IMR-90 (cell line): ENCODE data around the gene CCDC97. TPM values are rescaled to one million over a fixed set of nuclear protein-coding genes. Genes with fewer than 3 reads are reported as not detected.

Experiments used
- ATAC-seq: fragments of 200-7000 bp; cut with Tn5 transposase; 2 replicates; pipeline ENCODE4 v1.9.1; 2020; ENCODE audit warnings: low read depth, mild to moderate bottlenecking, moderate library complexity
- BruUV-seq: library from RNA; stranded (reverse); fragments of 400-500 nt; replicated peaks from 2 replicates; lab custom pipeline; 2021; lab: Mats Ljungman, UMichigan
- CTCF ChIA-PET: fragments of 300-600 bp; formaldehyde crosslinking; extraction: SDS; loops from one replicate; lab custom pipeline; 2021; ENCODE audit warnings: antibody characterized with exemption; lab: Yijun Ruan, JAX
- POLR2A ChIA-PET: fragments of 300-600 bp; sonication (Branson Sonifier 250); formaldehyde crosslinking; loops from one replicate; lab custom pipeline; 2022; ENCODE audit warnings: antibody characterized with exemption; ENCODE audit not compliant: unreplicated experiment; lab: Charles Lee
- DNase-seq: peaks from one replicate; pipeline ENCODE4 v3.0.0; 2013
- H2AFZ ChIP-seq: replicated peaks from 2 replicates; pipeline ENCODE3; 2013; ENCODE audit warnings: low read length, mild to moderate bottlenecking; ENCODE audit not compliant: poor library complexity
- H2AK5ac ChIP-seq: 2 replicates; pipeline ENCODE4 v1.6.1; 2013; ENCODE audit warnings: low read depth, low read length, inconsistent platforms
- H2AK9ac ChIP-seq: replicated peaks from 2 replicates; pipeline ENCODE3; 2013; ENCODE audit warnings: mild to moderate bottlenecking, low read depth, low read length, moderate library complexity; ENCODE audit not compliant: poor library complexity
- H2BK120ac ChIP-seq: 2 replicates; pipeline ENCODE4 v1.6.1; 2013; ENCODE audit warnings: low read depth, low read length, inconsistent platforms
- H2BK15ac ChIP-seq: 3 replicates; pipeline ENCODE4 v1.6.1; 2013; ENCODE audit warnings: low read depth, low read length, inconsistent platforms
- H2BK20ac ChIP-seq: 2 replicates; pipeline ENCODE4 v1.6.1; 2013; ENCODE audit warnings: low read depth, mild to moderate bottlenecking, inconsistent platforms, low read length, moderate library complexity
- H2BK5ac ChIP-seq: 2 replicates; pipeline ENCODE4 v1.6.1; 2013; ENCODE audit warnings: mild to moderate bottlenecking, low read depth, low read length, inconsistent platforms; ENCODE audit not compliant: poor library complexity, severe bottlenecking
- H3K14ac ChIP-seq: replicated peaks from 2 replicates; pipeline ENCODE4 v1.6.1; 2013; ENCODE audit warnings: low read depth, low read length, inconsistent platforms
- H3K18ac ChIP-seq: 2 replicates; pipeline ENCODE4 v1.6.1; 2013; ENCODE audit warnings: low read depth, low read length, control low read depth
- H3K23ac ChIP-seq: 2 replicates; pipeline ENCODE4 v1.6.1; 2013; ENCODE audit warnings: low read depth, low read length, inconsistent platforms
- H3K27ac ChIP-seq: 2 replicates; pipeline ENCODE4 v1.5.1; 2013; ENCODE audit warnings: mild to moderate bottlenecking, control low read depth, low read length; ENCODE audit not compliant: insufficient read depth
- H3K27me3 ChIP-seq: 2 replicates; pipeline ENCODE4 v1.6.1; 2013; ENCODE audit warnings: low read length; ENCODE audit not compliant: control insufficient read depth, insufficient read depth
- H3K36me3 ChIP-seq: 2 replicates; pipeline ENCODE4 v1.6.1; 2013; ENCODE audit warnings: low read length, mixed read lengths; ENCODE audit not compliant: control insufficient read depth, insufficient read depth
- H3K4ac ChIP-seq: 2 replicates; pipeline ENCODE4 v1.6.1; 2013; ENCODE audit warnings: low read depth, low read length, inconsistent platforms
- H3K4me1 ChIP-seq: 2 replicates; pipeline ENCODE4 v1.6.1; 2013; ENCODE audit warnings: low read length, mixed read lengths; ENCODE audit not compliant: control insufficient read depth, insufficient read depth
- H3K4me2 ChIP-seq: 2 replicates; pipeline ENCODE4 v1.6.1; 2013; ENCODE audit warnings: low read depth, mild to moderate bottlenecking, control low read depth, low read length, moderate library complexity
- H3K4me3 ChIP-seq: 2 replicates; pipeline ENCODE4 v1.5.1; 2013; ENCODE audit warnings: low read depth, mild to moderate bottlenecking, control low read depth, low read length, moderate library complexity; ENCODE audit not compliant: insufficient read depth
- H3K56ac ChIP-seq: 2 replicates; pipeline ENCODE4 v1.6.1; 2013; ENCODE audit warnings: low read length, inconsistent platforms; ENCODE audit not compliant: insufficient read depth; ENCODE audit errors: extremely low read depth
- H3K79me1 ChIP-seq, 2 experiments: 2 replicates each; pipeline ENCODE4 v1.6.1; 2013; ENCODE audit warnings: low read length in 2 of 2, inconsistent platforms in 1 of 2, low read depth in 1 of 2
- H3K9ac ChIP-seq: 2 replicates; pipeline ENCODE4 v1.6.1; 2013; ENCODE audit warnings: low read depth, low read length, control low read depth
- H3K9me1 ChIP-seq: 2 replicates; pipeline ENCODE4 v1.6.1; 2013; ENCODE audit warnings: low read length, inconsistent platforms; ENCODE audit not compliant: insufficient read depth
- H3K9me3 ChIP-seq: 2 replicates; pipeline ENCODE4 v1.6.1; 2013; ENCODE audit warnings: low read length; ENCODE audit not compliant: control insufficient read depth, insufficient read depth
- H4K20me1 ChIP-seq: 2 replicates; pipeline ENCODE4 v1.6.1; 2013; ENCODE audit warnings: low read length, inconsistent platforms; ENCODE audit not compliant: insufficient read depth
- H4K5ac ChIP-seq: 2 replicates; pipeline ENCODE4 v1.6.1; 2013; ENCODE audit warnings: mild to moderate bottlenecking, low read depth, low read length, control low read depth
- H4K8ac ChIP-seq, 2 experiments: 2 replicates each; pipeline ENCODE4 v1.6.1; 2013; ENCODE audit warnings: low read depth in 2 of 2, low read length in 2 of 2, control low read depth in 1 of 2, inconsistent platforms in 1 of 2
- H4K91ac ChIP-seq: 2 replicates; pipeline ENCODE4 v1.6.1; 2013; ENCODE audit warnings: low read depth, low read length, inconsistent platforms; ENCODE audit not compliant: insufficient read depth
- CEBPB ChIP-seq: IDR thresholded peaks from 2 replicates; pipeline ENCODE4 v1.6.1; 2012; ENCODE audit warnings: low read depth, low read length, improper control_type of control experiment
- CHD1 ChIP-seq: IDR thresholded peaks from 2 replicates; pipeline ENCODE4 v1.6.1; 2012; ENCODE audit warnings: low read depth, low read length, improper control_type of control experiment
- CTCF ChIP-seq: conservative IDR thresholded peaks from 2 replicates; pipeline ENCODE4 v1.5.1; 2012; ENCODE audit warnings: mild to moderate bottlenecking, low read depth, low read length, improper control_type of control experiment
- FOS ChIP-seq: fragments of 150-350 bp; IDR thresholded peaks from 2 replicates; pipeline ENCODE4 v1.6.1; 2016; ENCODE audit warnings: low read depth, low read length
- MAFK ChIP-seq: IDR thresholded peaks from 2 replicates; pipeline ENCODE4 v1.6.1; 2012; ENCODE audit warnings: low read depth, low read length, improper control_type of control experiment
- MXI1 ChIP-seq: IDR thresholded peaks from 2 replicates; pipeline ENCODE4 v1.6.1; 2012; ENCODE audit warnings: low read depth, mild to moderate bottlenecking, low read length, moderate library complexity, borderline replicate concordance
- NFE2L2 ChIP-seq: fragments of 150-350 bp; IDR thresholded peaks from 2 replicates; pipeline ENCODE4 v1.6.1; 2016; ENCODE audit warnings: low read depth, mild to moderate bottlenecking, low read length
- POLR2A ChIP-seq: IDR thresholded peaks from 2 replicates; pipeline ENCODE4 v1.6.1; 2012; ENCODE audit warnings: mild to moderate bottlenecking, low read depth, low read length
- RAD21 ChIP-seq: IDR thresholded peaks from 2 replicates; pipeline ENCODE4 v1.6.1; 2012; ENCODE audit warnings: low read length, improper control_type of control experiment
- RCOR1 ChIP-seq: IDR thresholded peaks from 2 replicates; pipeline ENCODE4 v1.6.1; 2012; ENCODE audit warnings: mild to moderate bottlenecking, low read length, improper control_type of control experiment; ENCODE audit not compliant: insufficient replicate concordance
- SMC3 ChIP-seq: fragments of 150-350 bp; IDR thresholded peaks from 2 replicates; pipeline ENCODE4 v1.6.1; 2016; ENCODE audit warnings: low read depth, mild to moderate bottlenecking, antibody characterized with exemption, low read length, moderate library complexity
- USF2 ChIP-seq: fragments of 150-350 bp; IDR thresholded peaks from 2 replicates; pipeline ENCODE4 v1.6.1; 2017; ENCODE audit warnings: mild to moderate bottlenecking, antibody characterized with exemption, low read length, low read depth
- WGBS, 2 experiments: methylation state at CpG; one replicate each; pipeline versions ENCODE4 v1.1.5 to v1.1.7; 2013; ENCODE audit warnings: missing lambda C conversion rate in 2 of 2; ENCODE audit not compliant: insufficient read length in 1 of 2; ENCODE audit errors: extremely low coverage in 2 of 2; 5-methylcytosine and 5-hydroxymethylcytosine counted together
- dilution Hi-C: fragments of 300-500 bp; cut with HindIII; formaldehyde crosslinking; loops from one replicate; pipeline ENCODE4 v1.14.3; 2018; ENCODE audit warnings: low sequenced_read_pairs; ENCODE audit not compliant: unreplicated experiment
- in situ Hi-C: fragments of 300-500 bp; cut with MboI; formaldehyde crosslinking; loops from 3 replicates; pipeline ENCODE4 v1.14.3; 2019; ENCODE audit warnings: low sequenced_read_pairs, inconsistent platforms, mixed read lengths
- intact Hi-C: fragments of 100-400 bp; cut with micrococcal nuclease; formaldehyde crosslinking; loops from 2 replicates; pipeline ENCODE4 v1.10.0; 2022
- polyA plus RNA-seq, 3 experiments: library from polyadenylated mRNA; depleted of rRNA; stranded (reverse); fragments of >200 nt; gene quantifications; 2 replicates each; pipeline ENCODE4 v1.2.3, GENCODE V29; 2012; ENCODE audit warnings: low replicate concordance in 1 of 3
- total RNA-seq: library from RNA; depleted of rRNA; stranded (reverse); fragments of >200 nt; gene quantifications from 2 replicates; pipeline ENCODE4 v1.2.3, GENCODE V29; 2012

The CCDC97 gene
- total and polyA plus RNA-seq, 2 of the 4 experiments (the other 2 are of a cell fraction) = 4.1 to 11.0 TPM

- H2AK9ac ChIP-seq = no peak overlapping the region
- no peak overlapping the region for H3K14ac ChIP-seq
- dilution Hi-C loops (no loop called here), intact Hi-C loops (no loop called here), in situ Hi-C loops (no loop called here)
- H3K36me3 ChIP-seq = peaks cover 52% of the 10 kb centered on the region
- no peak overlapping the region for H3K9ac ChIP-seq
- H3K23ac ChIP-seq = no peak overlapping the region
- 95% methylated on average over 7 of the region's 16 CpGs; no CpG with 5 or more reads in 1 of the 2 experiments for WGBS, 2 experiments
- no peak overlapping the region for H3K4me2 ChIP-seq
- H3K27me3 ChIP-seq = no peaks in the 10 kb centered on the region
- POLR2A ChIA-PET = interaction anchor here (0.6 kb wide), 2 partner anchors 23 to 36 kb away, joined by 3 to 4 read pairs; no protein-coding TSS in a partner anchor
- H3K4me1 ChIP-seq = peaks cover 17% of the 10 kb centered on the region
- no peak overlapping the region for H3K27ac ChIP-seq
- peaks cover 14% of the 10 kb centered on the region for H3K9me1 ChIP-seq
- DNase-seq (no peak), ATAC-seq (no peak)
- no peak overlapping the region for H3K4ac ChIP-seq
- no peak overlapping the region for H4K8ac ChIP-seq
- H4K5ac ChIP-seq = no peak overlapping the region
- no peak overlapping the region for H3K4me3 ChIP-seq
- H3K18ac ChIP-seq = no peak overlapping the region
- H2BK120ac ChIP-seq = no peak overlapping the region
- peaks cover 19 to 52% of the 10 kb centered on the region in 2 experiments for H3K79me1 ChIP-seq
- H2BK5ac ChIP-seq = no peak overlapping the region
- H4K91ac ChIP-seq = no peak overlapping the region
- H2AFZ ChIP-seq = no peak overlapping the region
- no peak overlapping the region for H2AK5ac ChIP-seq
- no peak overlapping the region for H2BK20ac ChIP-seq
- H3K9me3 ChIP-seq = no peaks in the 10 kb centered on the region
- TF ChIP-seq CTCF = no peak
- TF ChIP-seq RCOR1 = no peak
- TF ChIP-seq CHD1 = no peak
- no peak for TF ChIP-seq SMC3
- TF ChIP-seq MXI1 = no peak
- no peak for TF ChIP-seq CEBPB
- TF ChIP-seq USF2 = no peak
- no peak for TF ChIP-seq MAFK
- no peak for TF ChIP-seq RAD21
- TF ChIP-seq FOS = no peak
- TF ChIP-seq NFE2L2 = no peak
- TF ChIP-seq POLR2A = no peak
- CTCF ChIA-PET = no interaction called here
- BruUV-seq = no TSS peak
- H3K56ac ChIP-seq = no peak overlapping the region
- no peak overlapping the region for H2BK15ac ChIP-seq
- peaks cover 17% of the 10 kb centered on the region for H4K20me1 ChIP-seq
Observed at GRCh38 chr19:41332000-41332399, 22.0 kb downstream of the CCDC97 start.
